Measurements from ENCODE around the gene TSGA10IP. TPM values are rescaled to one million over a fixed set of nuclear protein-coding genes. Genes with fewer than 3 reads are reported as not detected.

TSGA10IP gene
- total RNA-seq, 1 donor from 2014 or later: not detected

- Mint-ChIP-seq H3K27ac (ENCODE audit: unreplicated experiment) (no peak overlapping the region), H3K4me1 (ENCODE audit: unreplicated experiment) (peaks cover 6% of the 10 kb centered on the region), H3K27me3 (ENCODE audit: unreplicated experiment) (peaks cover 7% of the 10 kb centered on the region), H3K36me3 (ENCODE audit: low read depth, unreplicated experiment) (peaks cover 8% of the 10 kb centered on the region), H3K9me3 (ENCODE audit: unreplicated experiment) (no peaks in the 10 kb centered on the region), H3K4me3 (ENCODE audit: unreplicated experiment) (peak overlapping the region; percentile 90)
- no peak for TF ChIP-seq CTCF (IDR thresholded peaks at IDR 0.05; ENCODE audit: unreplicated experiment)
- no peak for DNase-seq (ENCODE audit: low spot score)
Measured at GRCh38 chr11:65920372-65920802, 24.9 kb upstream of the TSGA10IP start.

GRCh38 chr11:65921033-65921555 lies 24.2 kb upstream of the TSGA10IP start:
- peak overlapping the region; percentile 90 for H3K4me3 Mint-ChIP-seq (ENCODE audit: unreplicated experiment)
- H3K27me3 Mint-ChIP-seq (ENCODE audit: unreplicated experiment): peaks cover 7% of the 10 kb centered on the region
- H3K36me3 Mint-ChIP-seq (ENCODE audit: low read depth, unreplicated experiment): peaks cover 8% of the 10 kb centered on the region
- H3K4me1 Mint-ChIP-seq (ENCODE audit: unreplicated experiment): peaks cover 6% of the 10 kb centered on the region
- no peak overlapping the region for H3K27ac Mint-ChIP-seq (ENCODE audit: unreplicated experiment)
- H3K9me3 Mint-ChIP-seq (ENCODE audit: unreplicated experiment): no peaks in the 10 kb centered on the region
- no peak for DNase-seq (ENCODE audit: low spot score)
- TF ChIP-seq CTCF (IDR thresholded peaks at IDR 0.05; ENCODE audit: unreplicated experiment): no peak

GRCh38 chr11:65921876-65922275 lies 23.4 kb upstream of the TSGA10IP start:
- DNase-seq (ENCODE audit: low spot score): no peak
- no peak for TF ChIP-seq CTCF (IDR thresholded peaks at IDR 0.05; ENCODE audit: unreplicated experiment)
- Mint-ChIP-seq H3K27ac (ENCODE audit: unreplicated experiment) (no peak overlapping the region), H3K4me3 (ENCODE audit: unreplicated experiment) (peak overlapping the region; percentile 79), H3K4me1 (ENCODE audit: unreplicated experiment) (peaks cover under 1% of the 10 kb centered on the region), H3K9me3 (ENCODE audit: unreplicated experiment) (no peaks in the 10 kb centered on the region), H3K27me3 (ENCODE audit: unreplicated experiment) (peaks cover 8% of the 10 kb centered on the region), H3K36me3 (ENCODE audit: low read depth, unreplicated experiment) (peaks cover 8% of the 10 kb centered on the region)

GRCh38 chr11:65922565-65922964 lies 22.7 kb upstream of the TSGA10IP start:
- no peak overlapping the region for H3K27ac Mint-ChIP-seq (ENCODE audit: unreplicated experiment)
- peak overlapping the region; percentile 79 for H3K4me3 Mint-ChIP-seq (ENCODE audit: unreplicated experiment)
- H3K36me3 Mint-ChIP-seq (ENCODE audit: low read depth, unreplicated experiment): peaks cover 8% of the 10 kb centered on the region
- H3K9me3 Mint-ChIP-seq (ENCODE audit: unreplicated experiment): no peaks in the 10 kb centered on the region
- H3K4me1 Mint-ChIP-seq (ENCODE audit: unreplicated experiment): no peaks in the 10 kb centered on the region
- DNase-seq (ENCODE audit: low spot score): no peak
- peaks cover 4% of the 10 kb centered on the region for H3K27me3 Mint-ChIP-seq (ENCODE audit: unreplicated experiment)
- TF ChIP-seq CTCF (IDR thresholded peaks at IDR 0.05; ENCODE audit: unreplicated experiment): no peak

GRCh38 chr11:65925397-65925796 lies 19.9 kb upstream of the TSGA10IP start:
- Mint-ChIP-seq H3K9me3 (ENCODE audit: unreplicated experiment) (no peaks in the 10 kb centered on the region), H3K27me3 (ENCODE audit: unreplicated experiment) (peaks cover 1% of the 10 kb centered on the region), H3K27ac (ENCODE audit: unreplicated experiment) (no peak overlapping the region), H3K36me3 (ENCODE audit: low read depth, unreplicated experiment) (peaks cover 8% of the 10 kb centered on the region), H3K4me3 (ENCODE audit: unreplicated experiment) (no peak overlapping the region), H3K4me1 (ENCODE audit: unreplicated experiment) (peaks cover 4% of the 10 kb centered on the region)
- no peak for TF ChIP-seq CTCF (IDR thresholded peaks at IDR 0.05; ENCODE audit: unreplicated experiment)
- no peak for DNase-seq (ENCODE audit: low spot score)

Measured in endothelial cell (in vitro differentiated cells).